Occipital lobe (tissue), 2 donors: ENCODE results near the gene NCKAP5L. TPM values are rescaled to one million over a fixed set of nuclear protein-coding genes. Genes with fewer than 3 reads are reported as not detected.
A peak's percentile ranks its signal among the peaks of the same experiment; 100 is the strongest.
"Not testable (repeated sequence)": the region's sequence is repeated elsewhere in the genome, so short reads cannot be mapped to it uniquely, and the experiment has no call there.

ENCODE experiments used
- DNase-seq: peaks from one replicate; lab custom pipeline; 2025; lab: John Stamatoyannopoulos, UW
- total RNA-seq: library from RNA; depleted of rRNA; stranded (reverse); fragments of >200 nt; gene quantifications from one replicate; pipeline ENCODE4 v1.2.3, GENCODE V29; 2014

NCKAP5L gene
- total RNA-seq, 1 donor from 2014 or later = 10.3 TPM

DNA sequence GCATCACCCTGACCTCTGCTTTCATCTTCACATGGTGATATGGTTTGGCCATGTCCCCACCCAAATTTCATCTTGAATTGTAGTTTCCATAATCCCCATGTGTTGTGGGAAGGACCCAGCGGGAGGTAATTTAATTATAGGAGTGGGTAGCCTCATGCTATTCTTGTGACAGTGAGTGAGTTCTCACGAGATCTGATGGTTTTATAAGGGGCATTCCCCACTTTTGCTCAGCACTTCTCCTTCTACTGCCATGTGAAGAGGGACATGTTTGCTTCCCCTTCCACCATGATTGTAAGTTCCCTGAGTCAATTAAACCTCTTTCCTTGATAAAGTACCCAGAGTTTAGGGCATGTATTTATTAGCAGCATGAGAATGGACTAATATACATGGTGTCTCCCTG, 48.6 kb downstream of the NCKAP5L start:
- DNase-seq = no peak

GRCh38 chr12:49777800-49778748, 50.1 kb downstream of the NCKAP5L start:
- DNase-seq = no peak

GRCh38 chr12:49777341-49777740, 50.9 kb downstream of the NCKAP5L start:
- DNase-seq = no peak

DNA sequence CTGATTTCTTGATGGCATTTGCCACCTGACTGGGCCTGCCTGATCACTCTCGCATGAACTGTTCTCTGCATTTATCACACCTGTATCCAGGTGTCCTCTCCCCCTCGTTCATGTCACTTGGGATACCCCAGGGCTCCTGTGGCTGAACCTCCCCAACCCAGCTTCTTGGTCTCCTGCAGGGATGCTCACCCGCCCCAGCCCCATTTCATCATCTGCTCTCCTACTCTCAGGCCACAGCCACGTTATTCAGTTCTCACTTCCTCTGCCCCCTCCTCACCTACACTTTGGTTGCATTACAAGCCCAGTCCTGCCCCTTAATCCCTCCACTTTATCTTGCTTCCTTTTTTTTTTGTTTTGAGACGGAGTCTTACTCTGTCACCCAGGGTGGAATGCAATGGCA, 51.4 kb downstream of the NCKAP5L start:
- DNase-seq = no peak

DNA sequence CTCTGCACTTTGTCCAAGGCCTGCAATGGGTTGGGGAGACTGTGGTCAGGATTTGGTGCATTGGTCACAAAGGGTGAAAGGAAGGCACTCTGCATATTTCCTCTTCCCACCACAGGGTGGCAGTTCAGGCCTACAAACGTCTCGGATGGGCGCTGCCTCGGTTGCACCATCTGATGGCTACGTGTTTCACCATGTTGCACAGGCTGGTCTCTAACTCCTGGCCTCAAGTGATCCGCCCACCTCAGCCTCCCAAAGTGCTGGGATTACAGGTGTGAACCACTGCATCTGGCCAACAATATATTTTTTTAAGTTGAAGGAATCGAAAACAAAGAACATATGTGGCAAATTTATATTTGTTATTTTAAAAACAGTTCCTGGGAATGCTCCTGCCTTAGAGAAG, 51.8 kb downstream of the NCKAP5L start:
- peak; percentile 28 for DNase-seq

DNA sequence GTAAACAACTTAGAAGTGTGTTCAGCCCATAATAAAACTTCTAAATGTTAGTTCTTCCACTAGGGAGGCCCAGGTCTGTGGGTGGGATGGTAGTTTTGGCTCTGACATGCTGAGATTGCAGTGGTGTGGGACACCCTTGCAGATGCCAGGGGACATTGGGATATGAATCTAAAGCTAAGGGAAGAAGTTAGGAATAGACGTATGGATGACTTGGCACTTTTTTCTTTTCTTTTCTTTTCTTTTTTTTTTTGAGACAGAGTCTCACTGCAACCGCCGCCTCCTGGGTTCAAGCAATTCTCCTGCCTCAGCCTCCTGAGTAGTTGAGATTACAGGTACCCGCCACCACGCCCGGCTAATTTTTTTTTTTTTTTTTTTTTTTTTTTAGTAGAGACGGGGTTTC, 55.1 kb downstream of the NCKAP5L start:
- DNase-seq = not testable (repeated sequence)

DNA sequence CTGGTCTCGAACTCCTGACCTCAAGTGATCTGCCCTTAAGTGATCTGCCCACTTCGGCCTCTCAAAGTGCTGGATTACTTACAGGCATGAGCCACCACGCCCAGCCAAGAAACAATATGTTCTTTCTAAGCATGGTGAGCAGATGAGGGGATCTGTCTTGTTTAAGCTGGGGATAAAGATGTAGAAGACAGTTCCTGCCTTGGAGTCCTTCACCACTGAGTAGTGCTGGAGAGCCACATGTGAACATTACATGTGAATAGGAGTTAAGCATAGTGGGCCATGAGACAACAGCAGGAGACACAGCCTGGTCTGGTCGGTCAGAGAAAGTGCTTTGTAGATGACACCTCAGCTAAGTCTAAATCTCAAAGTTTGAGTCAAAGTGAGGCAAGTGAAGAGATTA, 60.9 kb downstream of the NCKAP5L start:
- no peak for DNase-seq

DNA sequence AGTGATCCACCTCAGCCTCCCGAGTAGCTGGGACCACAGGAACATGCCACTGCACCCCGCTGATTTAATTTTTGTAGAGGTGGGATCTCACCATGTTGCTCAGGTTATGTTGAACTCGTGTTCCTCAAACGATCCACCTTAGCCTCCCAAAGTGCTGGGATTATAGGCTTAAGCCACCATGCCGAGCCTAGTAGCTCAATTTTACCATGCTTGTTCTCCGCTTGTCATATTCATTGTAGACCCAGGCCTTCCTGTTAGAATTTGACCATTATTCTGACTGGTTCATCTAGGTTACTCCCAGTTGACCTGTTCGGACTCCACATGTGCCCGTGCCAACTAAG, 62.1 kb downstream of the NCKAP5L start:
- DNase-seq = no peak

DNA sequence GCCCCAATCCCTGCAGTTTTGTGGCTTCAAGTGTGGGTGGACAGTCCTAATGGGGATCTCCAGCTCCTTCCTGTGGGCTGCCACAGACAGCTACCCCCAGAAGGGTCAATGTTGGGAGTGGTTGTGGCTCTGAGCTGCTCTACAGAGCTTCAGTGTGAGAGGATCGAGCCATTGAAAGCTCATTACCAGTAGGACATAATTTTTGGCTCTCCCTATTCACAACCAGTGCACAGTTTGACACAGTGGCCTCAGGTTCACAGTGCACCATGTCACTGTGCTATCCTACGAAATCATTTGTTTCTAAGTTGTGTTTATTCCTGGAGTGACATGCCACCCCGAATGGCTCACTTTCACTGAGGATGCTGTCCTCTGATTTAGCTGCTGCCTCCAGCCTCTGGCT, 64.1 kb downstream of the NCKAP5L start:
- no peak for DNase-seq

DNA sequence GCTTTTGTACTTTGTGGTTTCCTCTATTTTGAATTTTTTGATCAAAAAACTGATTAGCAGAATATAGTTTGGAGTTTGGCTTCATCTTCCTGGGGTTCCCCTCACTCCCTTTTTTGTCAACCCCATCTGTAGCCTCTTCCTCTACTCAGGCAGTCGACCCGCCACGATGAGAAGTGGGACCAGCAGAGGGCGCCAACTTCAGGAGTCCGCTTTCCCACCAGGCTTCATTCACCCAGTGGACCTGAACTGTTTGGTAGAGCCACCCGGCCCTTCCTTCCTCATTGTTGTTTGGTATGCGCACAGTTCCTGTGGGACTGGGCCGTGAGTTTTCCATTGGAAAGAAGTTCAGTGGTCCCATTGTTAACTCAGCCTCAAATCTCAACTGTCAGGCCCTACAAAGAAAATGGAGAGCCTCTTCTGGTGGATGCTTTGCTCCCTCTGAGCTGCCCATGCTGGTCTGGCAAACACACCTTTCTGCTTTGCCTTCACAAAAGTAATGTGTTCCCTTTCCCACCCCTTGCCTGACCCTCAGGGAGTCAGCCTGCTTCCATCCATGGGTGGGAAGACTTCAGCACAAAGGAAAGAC, 65.1 kb downstream of the NCKAP5L start:
- DNase-seq = no peak

DNA sequence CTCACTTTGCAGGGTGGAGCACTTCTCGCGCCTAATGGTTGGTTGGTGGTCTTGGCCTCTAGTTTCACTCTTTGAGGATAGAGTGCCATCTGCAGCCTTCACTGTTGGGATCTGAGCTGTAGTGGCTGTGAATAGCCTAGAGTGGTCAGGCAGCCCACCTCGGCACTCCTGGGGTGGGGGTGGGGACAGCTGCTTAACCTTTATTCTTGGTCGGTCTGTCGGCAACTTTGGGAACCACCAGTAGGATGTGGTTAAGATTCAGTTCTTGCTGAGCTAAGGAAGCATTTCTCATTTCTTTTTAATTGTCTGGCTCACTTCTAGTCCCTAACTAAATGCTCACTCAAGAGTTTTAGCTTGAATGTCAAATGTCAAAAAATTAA, 65.8 kb downstream of the NCKAP5L start:
- no peak for DNase-seq

DNA sequence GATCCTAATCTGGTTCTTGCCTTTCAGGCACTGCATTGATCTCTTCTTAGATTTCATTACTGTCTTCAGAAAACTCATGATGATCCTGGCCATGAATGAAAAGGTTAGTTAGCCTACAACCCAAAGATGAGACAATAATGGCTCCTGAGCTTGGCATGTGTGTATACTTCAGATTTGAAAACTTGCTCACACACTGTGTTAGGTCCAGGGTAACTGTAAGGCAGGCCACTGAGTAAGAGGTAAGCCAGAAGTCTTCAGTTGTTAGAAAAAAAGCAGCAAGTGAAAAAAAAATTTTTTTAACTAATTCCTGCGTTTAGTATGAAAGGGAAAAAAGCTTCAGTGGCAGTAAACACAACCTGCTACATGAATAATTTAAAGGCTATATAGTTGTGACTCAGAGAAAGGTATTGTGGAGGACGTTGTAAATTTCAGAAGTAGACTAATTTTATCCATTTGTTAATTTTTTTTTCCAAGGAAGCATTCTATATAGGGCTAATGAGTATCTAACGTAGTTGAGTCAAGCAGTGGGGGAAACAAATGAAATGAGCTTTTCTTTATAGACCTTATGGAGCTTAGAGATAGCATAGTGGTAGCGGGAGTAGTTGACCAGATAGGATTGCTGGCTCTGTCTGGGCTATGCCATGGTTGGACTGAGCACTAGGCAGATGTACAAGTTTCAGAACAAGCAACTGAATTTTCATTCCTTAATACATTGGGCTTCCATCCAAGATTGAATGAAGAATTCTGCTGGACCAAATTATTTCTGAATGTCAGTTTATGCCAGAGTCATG, 66.3 kb downstream of the NCKAP5L start:
- no peak for DNase-seq

- no peak for DNase-seq
Measured at GRCh38 chr12:49750996-49751393, 77.2 kb downstream of the NCKAP5L start.

DNA sequence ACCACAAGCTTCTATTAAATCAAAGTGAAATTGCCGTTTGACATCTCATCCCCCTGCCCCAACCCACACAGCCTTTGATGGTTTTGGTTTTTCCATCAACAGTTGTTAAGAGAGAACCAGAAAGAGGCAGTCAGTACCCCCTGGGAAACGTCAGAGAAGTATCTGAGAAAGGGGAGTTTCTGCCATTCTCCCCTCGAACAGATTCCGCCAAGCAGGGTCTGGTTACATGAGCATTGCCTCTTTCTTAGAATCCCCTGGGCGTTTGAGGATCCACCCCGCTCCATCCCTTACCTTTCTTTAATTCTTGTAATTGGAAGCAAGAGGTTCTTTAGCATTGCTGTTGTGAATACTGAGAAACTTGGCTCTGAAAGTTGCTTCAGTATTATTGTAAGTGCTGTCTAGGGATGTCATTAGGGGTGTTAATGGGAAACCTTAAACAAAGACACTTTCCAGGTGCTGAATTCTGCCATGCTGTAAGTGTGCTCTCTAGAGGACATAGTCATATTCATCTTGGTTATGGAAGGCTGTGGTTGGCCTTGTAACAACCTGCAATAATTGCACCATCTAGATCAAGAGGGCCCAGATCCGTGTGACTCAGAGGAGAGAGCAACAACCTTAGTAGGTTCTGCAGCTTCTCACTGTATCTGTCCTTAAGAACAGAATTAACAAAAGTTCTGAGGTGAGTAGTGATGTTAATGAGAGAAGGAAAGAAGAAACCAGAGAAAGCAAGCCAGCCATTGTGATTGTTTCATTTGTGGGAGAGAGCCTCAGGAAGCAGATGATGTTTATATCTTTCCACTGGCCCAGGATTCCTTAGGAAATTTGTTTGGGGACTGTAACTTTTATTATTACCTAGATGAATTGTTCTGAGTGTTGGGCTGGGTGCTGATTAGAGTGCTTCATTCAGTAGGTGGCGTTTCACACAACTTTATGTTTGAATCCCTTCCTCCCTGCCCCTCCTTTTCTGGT, 77.9 kb downstream of the NCKAP5L start:
- no peak for DNase-seq

GRCh38 chr12:49748800-49749199, 79.4 kb downstream of the NCKAP5L start:
- DNase-seq = no peak

DNA sequence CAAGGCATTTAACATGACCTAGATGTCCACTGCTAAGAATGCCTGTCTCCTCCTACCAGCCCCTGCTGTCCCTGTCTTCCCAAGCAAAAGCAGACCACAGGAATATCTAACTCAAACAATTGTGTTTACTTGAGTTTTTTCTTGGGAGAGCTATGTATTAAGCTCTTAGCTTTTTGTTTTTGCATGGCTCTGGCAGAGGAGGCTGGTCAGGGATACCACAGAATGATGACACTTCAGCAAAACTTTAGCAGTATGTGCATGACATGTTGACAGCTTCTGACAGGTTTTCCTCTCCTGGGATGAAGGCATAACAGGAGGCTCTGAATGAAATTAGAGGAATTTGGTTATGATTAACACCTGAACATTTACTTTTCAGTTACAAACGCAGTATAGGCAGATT, 79.9 kb downstream of the NCKAP5L start:
- no peak for DNase-seq

- no peak for DNase-seq
Measured at GRCh38 chr12:49744363-49744885, 83.8 kb downstream of the NCKAP5L start.

DNA sequence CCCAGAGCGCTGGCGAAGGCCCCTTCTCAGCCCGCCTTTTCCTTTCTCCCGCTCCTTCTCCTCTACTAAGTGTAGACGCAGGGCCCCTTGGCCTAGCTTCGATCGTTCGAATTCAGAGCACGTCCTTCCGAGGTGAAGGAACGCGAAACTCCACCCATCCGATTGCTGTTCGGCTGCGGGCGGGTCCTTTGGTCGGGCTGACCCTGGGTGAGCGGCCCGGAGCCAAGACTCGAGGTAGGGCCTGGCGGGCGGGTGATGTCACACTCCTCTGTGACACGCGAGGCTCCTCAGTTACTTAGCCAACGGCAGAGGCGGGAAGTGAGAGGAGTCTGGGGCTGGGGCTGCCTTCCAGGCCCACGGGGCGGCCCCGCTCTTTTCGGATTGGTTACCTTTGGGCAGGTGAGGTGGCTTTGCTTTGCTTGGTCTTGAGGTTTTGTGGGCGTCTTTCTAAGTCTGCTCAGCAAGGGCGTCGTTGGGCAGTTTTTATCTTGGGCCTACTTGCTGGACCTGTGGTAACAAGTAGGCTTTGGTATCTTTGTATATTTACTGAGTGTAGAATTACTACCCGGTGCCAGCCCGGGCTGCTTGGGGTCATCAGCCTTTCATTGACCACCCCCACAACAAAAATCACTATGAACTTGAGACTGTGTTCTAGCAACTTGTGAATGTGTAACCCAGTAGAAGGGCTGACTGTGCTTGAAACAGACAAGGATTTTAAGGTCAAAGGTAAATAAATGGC, 86.2 kb downstream of the NCKAP5L start:
- peak; percentile 69 for DNase-seq
